ENCODE measurements around the gene RASGRF1.

DNA sequence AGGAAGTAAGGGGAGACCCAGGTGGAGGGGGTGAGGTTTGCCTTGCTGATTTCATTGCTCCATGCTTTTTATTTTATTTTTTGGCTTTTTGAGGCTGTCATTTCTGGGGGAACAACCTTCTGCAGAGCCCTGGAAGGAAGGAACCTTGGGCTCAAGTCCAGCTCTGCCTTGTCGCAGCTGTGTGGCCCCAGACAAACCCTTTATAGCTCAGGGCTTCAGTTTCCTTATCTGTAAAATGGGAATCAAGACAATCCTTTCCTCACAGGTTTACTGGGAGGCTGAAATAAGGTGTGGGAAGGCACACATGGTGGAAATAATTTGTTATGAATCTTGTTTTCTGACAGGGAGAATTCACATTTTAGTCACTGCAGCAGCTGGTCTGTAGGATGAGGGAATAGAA, 100.3 kb downstream of the RASGRF1 start:
- TF ChIP-seq, protein P1, sequence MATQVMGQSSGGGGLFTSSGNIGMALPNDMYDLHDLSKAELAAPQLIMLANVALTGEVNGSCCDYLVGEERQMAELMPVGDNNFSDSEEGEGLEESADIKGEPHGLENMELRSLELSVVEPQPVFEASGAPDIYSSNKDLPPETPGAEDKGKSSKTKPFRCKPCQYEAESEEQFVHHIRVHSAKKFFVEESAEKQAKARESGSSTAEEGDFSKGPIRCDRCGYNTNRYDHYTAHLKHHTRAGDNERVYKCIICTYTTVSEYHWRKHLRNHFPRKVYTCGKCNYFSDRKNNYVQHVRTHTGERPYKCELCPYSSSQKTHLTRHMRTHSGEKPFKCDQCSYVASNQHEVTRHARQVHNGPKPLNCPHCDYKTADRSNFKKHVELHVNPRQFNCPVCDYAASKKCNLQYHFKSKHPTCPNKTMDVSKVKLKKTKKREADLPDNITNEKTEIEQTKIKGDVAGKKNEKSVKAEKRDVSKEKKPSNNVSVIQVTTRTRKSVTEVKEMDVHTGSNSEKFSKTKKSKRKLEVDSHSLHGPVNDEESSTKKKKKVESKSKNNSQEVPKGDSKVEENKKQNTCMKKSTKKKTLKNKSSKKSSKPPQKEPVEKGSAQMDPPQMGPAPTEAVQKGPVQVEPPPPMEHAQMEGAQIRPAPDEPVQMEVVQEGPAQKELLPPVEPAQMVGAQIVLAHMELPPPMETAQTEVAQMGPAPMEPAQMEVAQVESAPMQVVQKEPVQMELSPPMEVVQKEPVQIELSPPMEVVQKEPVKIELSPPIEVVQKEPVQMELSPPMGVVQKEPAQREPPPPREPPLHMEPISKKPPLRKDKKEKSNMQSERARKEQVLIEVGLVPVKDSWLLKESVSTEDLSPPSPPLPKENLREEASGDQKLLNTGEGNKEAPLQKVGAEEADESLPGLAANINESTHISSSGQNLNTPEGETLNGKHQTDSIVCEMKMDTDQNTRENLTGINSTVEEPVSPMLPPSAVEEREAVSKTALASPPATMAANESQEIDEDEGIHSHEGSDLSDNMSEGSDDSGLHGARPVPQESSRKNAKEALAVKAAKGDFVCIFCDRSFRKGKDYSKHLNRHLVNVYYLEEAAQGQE (IDR thresholded peaks at IDR 0.05; ENCODE audit: insufficient replicate concordance, low read depth), result no peak
- TF ChIP-seq, protein P2, sequence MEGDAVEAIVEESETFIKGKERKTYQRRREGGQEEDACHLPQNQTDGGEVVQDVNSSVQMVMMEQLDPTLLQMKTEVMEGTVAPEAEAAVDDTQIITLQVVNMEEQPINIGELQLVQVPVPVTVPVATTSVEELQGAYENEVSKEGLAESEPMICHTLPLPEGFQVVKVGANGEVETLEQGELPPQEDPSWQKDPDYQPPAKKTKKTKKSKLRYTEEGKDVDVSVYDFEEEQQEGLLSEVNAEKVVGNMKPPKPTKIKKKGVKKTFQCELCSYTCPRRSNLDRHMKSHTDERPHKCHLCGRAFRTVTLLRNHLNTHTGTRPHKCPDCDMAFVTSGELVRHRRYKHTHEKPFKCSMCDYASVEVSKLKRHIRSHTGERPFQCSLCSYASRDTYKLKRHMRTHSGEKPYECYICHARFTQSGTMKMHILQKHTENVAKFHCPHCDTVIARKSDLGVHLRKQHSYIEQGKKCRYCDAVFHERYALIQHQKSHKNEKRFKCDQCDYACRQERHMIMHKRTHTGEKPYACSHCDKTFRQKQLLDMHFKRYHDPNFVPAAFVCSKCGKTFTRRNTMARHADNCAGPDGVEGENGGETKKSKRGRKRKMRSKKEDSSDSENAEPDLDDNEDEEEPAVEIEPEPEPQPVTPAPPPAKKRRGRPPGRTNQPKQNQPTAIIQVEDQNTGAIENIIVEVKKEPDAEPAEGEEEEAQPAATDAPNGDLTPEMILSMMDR (IDR thresholded peaks at IDR 0.05; ENCODE audit: insufficient read depth, low read length), result no peak
- TF ChIP-seq POLR2AphosphoS5 (IDR thresholded peaks at IDR 0.05; ENCODE audit: low read depth), result no peak
- TF ChIP-seq GABPA (IDR thresholded peaks at IDR 0.05; ENCODE audit: low read depth), result no peak
